GM19463 (cell line): Measurements from ENCODE around the gene NAPEPLD.
A peak's percentile ranks its signal among the peaks of the same experiment; 100 is the strongest.
"Not testable (repeated sequence)": the region's sequence is repeated elsewhere in the genome, so short reads cannot be mapped to it uniquely, and the experiment has no call there.

Experiments used
- ATAC-seq: cut with Tn5 transposase; IDR thresholded peaks from one replicate; pipeline ENCODE4 v1.9.1; 2021; ENCODE audit warnings: mild to moderate bottlenecking, moderate library complexity; ENCODE audit not compliant: unreplicated experiment

The NAPEPLD gene

DNA sequence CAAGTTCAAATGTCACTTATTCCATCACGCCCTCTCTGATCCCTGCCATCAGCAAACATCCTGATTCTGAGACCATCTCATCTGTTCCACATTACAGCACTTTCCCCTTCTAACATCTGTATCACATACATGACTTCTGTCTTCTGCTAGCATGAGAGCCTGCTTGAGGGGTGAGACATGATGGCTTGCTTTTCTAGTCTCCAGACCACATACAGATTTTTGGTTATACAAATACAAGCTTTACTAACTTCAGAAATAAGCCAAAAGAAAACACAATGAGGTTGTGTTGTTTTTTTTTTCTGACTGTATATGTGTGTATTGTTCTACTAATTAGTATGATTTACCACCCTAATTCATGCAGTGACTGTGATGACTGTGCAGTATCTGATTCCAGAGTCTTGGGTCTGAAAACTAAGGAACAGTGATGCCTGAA is 34.3 kb downstream of the NAPEPLD start:
- no peak for ATAC-seq

DNA sequence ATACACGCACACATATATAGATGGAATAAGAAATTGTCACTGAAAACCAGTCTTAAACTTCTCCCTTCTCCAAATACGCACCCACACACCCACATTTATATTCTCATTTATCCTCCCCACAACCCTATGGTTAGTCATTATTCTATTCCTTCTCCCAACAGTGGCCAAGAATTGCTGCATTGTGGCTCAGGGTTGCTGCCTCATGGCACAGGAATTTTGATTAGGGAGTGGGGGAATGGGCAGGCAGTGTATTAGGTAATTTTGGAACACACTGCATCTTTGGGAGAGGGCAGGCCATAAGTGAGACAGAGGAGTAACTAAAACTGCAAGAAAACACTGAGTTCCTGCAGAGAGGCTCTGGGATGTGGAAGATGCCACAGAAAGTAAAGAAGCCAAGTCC is 35.7 kb downstream of the NAPEPLD start:
- no peak for ATAC-seq

DNA sequence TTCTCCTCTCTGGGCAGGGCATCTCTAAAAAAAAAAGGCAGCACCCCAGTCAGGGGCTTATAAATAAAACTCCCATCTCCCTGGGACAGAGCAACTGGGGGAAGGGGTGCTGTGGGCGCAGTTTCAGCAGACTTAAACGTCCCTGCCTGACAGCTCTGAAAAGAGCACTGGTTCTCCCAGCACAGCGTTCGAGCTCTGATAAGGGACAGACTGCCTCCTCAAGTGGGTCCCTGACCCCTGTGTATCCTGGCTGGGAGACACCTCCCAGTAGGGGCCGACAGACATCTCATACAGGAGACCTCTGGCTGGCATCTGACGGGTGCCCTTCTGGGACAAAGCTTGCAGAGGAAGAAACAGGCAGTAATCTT is 42.2 kb downstream of the NAPEPLD start:
- ATAC-seq = not testable (repeated sequence)

DNA sequence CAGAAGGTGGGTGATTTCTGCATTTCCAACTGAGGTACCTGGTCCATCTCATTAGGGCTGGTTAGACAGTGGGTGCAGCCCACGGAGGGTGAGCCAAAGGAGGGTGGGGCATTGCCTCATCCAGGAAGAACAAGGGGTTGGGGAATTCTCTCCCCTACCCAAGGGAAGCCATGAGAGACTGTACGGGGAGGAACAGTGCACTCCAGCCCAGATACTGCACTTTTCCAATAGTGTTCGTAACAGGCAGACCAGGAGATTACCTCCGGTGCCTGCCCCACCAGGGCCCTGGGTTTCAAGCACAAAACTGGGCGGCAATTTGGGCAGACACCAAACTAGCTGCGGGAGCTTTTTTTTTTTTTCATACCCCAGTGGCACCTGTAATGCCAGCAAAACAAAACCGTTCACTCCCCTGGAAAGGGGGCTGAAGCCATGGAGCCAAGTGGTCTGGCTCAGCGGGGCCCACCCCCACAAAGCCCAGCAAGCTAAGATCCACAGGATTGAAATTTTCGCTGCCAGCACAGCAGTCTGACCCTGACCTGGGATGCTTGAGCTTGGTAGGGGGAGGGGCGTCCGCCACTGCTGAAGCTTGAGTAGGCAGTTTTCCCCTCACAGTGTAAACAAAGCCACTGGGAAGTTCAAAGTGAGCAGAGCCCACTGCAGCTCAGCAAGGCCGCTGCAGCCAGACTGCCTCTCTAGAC is 42.7 kb downstream of the NAPEPLD start:
- no peak for ATAC-seq

DNA sequence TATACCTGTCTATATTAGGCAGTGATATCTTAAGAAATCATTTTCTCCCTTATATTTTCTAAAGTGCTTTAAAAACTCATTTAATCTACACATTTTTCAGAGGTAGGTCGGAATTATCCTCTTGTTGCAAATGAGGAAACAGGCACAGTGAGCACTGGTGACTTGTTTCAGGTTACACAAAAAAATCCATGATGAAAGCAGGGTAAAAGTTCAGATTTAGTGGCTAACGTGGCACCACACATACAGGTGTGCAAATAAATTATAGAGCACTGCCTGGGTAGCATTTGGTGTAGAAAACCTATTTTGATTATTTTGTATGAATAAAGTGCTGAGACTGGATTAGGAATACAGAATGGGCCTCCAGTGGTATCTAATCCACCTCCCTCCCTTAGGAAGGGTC is 47.4 kb downstream of the NAPEPLD start:
- ATAC-seq = no peak

DNA sequence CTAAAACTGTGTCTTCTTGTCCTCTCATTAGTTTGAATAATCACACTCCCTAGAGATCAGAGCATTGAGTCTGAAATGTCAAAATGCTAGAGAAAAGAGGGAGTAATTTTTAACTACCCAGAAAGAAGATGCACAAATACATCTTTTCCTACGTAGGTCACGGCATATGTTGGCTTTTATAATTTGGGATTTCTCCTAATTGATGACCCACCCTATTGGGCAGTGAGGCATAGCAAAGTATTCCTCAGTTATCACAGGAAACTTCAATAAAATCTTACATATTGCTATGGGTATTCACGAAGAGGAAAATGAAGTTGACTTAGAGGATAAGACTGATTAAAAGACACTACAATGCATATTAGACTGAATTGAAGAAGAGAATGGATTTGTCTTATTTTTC is 48.6 kb downstream of the NAPEPLD start:
- no peak for ATAC-seq

DNA sequence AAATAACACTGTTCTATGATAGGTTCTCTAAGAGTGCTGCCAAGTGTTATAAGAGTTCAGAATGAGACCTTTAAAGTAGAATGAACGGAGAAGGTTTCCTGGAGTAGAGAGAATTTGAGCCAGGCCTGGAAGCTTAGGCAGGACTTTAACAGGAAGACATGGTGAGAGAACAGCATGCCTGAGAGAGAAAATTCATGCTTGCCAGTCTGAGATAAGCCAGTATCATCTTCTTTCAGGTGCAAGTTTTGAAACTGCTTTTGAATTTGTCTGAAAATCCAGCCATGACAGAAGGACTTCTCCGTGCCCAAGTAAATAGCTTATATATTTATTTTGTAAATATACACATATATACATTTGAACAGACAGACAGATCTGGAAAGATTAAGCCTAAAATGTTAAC is 51.9 kb downstream of the NAPEPLD start:
- no peak for ATAC-seq

DNA sequence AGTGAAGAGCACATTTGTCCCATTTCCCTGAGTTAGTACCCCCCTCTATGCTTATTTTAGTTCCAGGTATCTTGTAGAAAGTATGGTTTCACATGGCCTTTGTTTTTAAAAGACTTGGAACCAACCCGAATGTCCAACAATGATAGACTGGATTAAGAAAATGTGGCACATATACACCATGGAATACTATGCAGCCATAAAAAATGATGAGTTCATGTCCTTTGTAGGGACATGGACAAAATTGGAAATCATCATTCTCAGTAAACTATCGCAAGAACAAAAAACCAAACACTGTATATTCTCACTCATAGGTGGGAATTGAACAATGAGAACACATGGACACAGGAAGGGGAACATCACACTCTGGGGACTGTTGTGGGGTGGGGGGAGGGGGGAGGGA is 53.3 kb downstream of the NAPEPLD start:
- not testable (repeated sequence) for ATAC-seq

DNA sequence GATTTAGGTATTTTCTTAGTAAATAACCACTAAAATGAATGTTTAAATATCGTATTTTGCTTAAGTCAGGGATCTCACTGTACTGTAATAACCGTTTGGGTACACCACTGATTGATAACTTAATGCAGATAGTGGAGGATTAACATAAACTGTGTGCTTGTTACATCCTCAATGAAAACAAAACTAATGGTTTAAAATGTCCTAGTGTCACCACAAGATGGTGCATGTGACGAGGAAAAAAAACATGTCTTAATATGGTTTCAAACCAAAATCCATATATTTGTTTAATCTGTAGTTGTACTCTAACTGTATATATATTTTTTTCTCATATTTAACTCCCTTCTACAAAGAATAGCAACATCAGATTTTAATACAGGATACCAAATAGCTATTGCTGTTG is 54.8 kb downstream of the NAPEPLD start:
- no peak for ATAC-seq

DNA sequence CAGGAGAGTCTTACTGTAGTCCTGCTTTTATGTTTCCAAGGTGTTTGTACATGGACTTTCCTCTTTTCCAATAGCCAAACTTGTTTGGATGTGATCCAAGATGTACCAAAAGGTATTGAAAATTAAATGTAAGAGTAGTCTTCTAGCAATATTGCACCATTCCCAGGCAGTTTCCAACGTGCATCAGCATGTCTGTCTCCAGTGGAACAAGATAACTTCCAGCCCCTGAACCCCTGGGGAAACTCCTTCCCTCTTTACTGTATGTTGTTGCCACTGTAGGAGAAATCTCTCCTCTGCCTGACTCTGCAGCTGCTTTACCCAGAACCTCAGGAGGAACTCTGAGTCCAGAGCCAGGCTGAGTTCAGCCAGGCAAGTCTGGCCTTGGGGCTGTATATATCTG is 55.5 kb downstream of the NAPEPLD start:
- ATAC-seq = no peak

DNA sequence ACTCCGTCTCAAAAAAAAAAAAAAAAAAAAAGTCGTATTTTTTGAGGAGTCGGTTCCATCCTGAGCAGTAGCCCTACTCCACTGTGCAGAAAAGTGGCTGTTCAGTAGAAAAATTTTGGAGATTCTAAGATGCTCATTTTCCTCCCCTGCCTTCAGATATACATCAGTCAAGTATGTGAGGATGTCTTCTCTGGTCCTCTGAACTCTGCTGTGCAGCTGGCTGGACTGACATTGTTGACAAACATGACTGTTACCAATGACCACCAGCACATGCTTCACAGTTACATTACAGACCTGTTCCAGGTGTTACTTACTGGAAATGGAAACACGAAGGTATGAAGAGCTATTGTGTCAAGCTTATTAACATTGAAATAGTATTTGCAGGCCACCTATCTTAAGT is 56.6 kb downstream of the NAPEPLD start:
- ATAC-seq = not testable (repeated sequence)

DNA sequence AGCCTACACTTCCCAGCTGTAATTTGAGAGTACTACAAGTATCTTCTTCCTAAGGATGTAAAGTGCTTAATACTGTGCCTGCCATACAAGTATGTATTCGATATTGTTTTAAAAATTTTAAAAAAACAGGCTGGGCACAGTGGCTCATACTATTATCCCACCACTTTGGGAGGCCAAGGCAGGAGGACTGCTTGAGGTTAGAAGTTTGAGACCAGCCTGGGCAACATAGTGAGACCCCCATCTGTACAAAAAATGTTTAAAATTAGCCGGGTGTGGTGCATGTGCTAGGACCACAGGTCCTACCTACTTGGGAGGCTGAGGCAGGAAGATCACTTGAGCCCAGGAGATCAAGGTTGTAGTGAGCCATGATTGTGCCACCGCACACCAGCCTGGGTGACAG is 65.7 kb downstream of the NAPEPLD start:
- ATAC-seq = no peak

DNA sequence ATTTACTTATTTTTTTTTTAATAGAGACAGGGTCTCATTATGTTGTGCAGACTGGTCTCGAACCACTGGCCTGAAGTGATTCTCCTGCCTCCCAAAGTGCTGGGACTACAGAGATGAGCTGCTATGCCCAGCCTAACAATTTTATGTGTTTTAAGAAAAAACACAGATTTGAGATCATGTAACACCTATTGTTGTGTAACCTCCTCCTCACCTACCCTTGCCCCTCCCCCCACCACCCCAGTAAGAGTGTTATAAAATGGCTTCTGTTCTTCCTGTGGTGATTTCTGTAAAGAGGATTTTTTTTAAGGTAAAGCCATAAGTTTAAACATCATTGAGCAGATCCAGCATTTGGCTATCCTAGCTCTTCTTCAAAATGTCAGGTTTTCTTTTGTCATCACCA is 66.4 kb downstream of the NAPEPLD start:
- no peak for ATAC-seq

DNA sequence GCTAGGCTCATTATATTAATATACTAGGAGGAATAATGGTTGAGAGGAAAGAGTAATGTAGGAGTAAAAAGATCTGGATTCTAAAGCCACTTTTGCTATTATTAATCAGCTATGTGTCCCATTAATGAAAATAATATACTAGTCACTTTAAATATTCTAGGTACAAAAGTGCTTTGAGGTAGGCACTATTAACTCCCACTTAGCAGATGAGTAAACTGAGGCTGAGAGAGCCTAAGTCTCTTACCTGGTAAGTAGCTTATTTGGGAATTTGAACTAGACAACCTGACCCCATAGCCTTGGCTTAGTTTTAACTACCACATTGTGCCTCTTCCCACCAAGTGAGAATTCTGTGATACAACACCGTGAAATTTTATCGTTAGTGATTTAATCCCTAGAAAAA is 68.0 kb downstream of the NAPEPLD start:
- ATAC-seq = no peak

DNA sequence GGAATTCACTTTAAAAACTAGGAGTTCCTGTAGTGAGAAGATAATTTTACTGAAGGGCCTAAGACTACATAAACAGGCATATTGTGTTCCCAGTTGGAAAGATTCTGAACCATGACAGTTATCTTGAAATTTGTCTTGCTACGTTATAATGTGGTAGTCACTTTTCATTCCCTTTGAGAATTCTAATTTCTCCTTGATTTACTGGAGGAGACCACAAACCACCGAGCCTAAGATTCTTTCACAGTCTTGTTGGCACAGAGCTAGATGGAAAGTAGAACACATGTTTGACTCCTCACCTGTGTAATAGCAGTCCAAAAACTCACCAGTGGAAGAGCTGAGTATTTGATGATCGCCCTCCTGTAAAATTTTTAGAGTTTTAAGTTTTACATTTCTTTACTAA is 69.1 kb downstream of the NAPEPLD start:
- no peak for ATAC-seq

DNA sequence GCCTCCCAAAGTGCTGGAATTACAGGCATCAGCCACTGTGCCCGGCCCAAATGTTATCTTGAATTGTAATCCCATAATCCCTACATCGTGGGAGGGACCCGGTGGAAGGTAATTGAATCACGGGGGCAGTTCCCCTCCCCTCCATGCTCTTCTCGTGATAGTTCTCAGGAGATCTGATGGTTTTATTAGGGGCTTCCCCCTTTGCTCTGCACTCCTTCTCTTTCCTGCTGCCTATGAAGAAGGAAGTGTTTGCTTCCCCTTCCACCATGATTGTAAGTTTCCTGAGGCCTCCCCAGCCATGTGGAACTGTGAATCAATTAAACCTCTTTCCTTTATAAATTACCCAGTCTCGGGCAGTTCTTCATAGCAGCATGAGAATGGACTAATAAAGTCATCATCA is 70.7 kb downstream of the NAPEPLD start:
- ATAC-seq = not testable (repeated sequence)

DNA sequence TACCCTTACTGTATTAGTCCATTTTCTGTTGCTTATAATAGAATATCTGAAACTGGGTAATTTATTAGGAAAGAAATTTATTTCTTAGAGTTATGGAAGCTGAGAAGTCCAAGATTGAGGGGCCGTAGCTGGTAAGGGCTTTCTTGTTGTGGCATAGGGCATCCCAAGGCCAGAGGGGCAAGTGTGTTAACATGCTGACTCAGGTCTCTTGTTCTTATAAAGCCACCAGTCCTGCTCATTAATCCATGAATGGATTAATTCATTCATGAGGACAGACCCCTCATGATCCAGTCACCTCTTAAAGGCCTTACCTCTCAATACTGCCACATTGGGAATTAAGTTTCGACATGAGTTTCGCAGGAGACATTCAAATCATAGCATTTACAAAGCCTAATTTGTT is 71.6 kb downstream of the NAPEPLD start:
- ATAC-seq = no peak

DNA sequence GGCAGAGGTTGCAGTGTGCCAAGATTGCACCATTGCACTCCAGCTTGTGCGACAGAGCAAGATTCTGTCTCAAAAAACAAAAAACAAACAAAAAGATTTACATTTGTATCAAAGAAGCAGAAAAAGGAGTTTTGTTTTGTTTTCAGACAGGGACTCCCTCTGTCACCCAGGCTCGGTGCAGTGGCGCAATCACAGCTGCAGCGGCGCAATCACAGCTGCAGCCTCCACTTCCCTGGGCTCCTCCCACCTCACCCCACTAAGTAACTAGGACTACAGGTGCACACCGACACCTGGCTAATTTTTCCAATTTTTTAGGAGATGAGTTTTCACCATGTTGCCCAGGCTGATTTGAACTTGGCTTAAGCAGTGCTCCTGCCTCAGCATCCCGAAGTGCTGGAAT is 72.1 kb downstream of the NAPEPLD start:
- ATAC-seq = no peak

DNA sequence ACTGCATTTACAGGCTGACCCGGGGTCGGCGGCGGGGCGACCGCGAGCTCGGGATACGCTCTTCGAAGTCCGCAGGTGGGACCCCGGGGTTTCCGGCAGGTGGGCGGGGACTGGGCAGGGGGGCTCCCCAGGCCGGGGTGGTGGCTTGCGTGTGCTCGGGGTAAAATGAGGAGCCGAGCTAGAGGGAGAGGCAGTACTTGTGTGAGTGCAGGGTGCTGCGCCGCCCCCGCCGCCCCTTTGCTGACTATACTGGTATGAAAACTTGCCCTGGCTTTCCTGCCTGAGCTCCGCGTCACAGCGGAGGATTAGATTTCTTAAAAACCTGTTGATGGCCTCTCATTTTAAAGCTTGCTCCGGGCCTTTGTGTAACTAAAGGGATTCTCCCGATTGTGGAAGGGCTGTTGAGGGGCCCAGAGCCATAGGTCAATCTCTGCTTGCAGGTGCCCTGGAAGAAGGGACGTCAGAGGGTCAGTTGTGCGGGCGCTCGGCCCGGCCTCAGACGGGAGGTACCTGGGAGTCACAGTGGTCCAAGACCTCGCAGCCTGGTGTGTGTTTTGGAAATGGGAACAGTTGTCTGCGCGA is 73.5 kb downstream of the NAPEPLD start:
- peak; percentile 37 for ATAC-seq

DNA sequence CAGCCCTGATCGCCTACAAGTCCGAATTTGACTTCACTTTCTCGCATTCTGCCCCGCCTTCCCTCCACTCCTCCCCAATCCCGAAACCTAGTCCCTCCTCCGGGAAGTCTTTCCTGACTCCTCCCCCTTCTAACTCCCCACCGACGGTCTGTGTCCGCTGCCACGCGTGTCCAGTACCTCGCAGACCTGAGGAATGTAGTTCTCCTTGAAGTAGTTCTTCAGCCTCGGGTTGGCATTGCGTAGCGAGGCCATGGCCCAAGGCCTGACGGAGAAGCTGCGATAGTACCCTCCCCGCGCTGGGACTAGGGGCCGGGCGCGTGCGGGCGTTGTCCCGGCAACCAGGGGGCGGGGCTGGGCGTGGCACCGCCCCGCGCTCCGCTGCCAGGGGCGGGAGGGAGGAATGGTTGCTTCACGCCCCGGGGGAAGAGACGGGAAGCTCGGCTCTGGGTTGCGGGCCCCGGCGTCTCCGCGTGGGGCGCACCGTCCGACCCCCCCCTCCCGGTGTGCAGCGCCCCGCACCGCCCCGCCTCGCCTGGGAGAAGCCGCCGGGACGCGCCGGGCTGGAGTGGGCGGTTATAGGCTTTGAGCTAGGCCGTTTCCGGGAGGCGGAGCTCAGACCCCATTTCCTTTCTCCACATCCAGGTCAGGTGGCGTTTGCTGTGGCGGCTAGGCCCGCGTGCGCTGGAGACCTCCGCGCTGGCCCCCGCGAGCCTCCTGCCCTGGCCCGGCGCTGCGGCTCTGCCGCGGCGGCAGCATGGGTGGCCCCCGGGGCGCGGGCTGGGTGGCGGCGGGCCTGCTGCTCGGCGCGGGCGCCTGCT is 74.2 kb downstream of the NAPEPLD start, which contains the start of the genes ARMC10 and FBXL13:
Gene ARMC10, plus strand, starts transcription at position 622 of the 818 bp plus-strand sequence. Its CDS starts 133 bp downstream, at position 755.
Gene FBXL13, minus strand, starts transcription at position 278 of the 818 bp plus-strand sequence.
- ATAC-seq = peak; percentile 90

DNA sequence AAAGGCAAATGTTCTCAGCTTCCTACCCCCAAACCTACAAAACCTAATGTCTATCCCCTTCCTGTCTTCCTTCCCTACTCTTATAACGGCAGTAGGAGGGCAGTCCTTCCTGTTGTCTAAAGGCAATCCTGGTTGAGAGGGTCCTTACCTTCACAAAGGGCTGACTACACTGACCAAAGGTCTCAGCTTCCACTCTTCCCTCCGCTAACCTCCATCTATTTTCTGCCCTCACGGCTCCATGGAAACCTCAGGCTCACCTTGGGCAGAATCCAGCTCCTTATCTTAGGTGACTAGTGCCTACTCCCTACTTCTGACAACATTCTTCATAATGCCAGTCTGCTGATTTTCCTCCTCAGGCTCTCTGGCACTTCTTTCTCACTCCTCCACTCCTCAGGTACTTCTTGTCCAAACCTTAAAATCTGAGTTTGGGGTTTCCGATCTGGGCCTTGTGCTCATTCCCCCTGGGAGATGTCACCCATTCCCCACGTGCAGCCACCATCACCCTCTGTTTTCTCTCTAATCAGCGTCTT is 74.8 kb downstream of the NAPEPLD start:
- ATAC-seq = no peak

DNA sequence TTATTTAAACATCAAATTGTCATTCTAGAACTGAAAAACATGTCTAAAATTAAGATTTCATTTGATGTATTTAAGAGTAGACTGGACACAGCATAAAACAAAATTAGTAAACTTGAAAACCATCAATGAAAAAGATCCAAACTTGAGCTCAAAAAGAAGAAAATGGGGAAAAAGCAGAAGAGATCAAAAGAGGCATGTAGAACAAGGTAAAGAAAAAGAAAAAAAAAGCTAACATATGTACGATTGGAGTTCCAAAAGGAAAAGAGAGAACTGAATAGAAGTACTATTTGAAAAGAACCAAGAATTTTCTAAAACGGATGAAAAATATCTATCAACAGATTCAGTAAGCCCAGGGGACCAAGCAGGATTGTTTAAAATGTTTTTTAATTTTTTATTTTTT is 77.9 kb downstream of the NAPEPLD start:
- ATAC-seq = no peak
